ENCODE measurements around the gene ZNF385B. TPM values are rescaled to one million over a fixed set of nuclear protein-coding genes. Genes with fewer than 3 reads are reported as not detected.

ZNF385B gene
- total RNA-seq, 2 donors from 2014 or later, result 5.3 to 18.1 TPM

DNA sequence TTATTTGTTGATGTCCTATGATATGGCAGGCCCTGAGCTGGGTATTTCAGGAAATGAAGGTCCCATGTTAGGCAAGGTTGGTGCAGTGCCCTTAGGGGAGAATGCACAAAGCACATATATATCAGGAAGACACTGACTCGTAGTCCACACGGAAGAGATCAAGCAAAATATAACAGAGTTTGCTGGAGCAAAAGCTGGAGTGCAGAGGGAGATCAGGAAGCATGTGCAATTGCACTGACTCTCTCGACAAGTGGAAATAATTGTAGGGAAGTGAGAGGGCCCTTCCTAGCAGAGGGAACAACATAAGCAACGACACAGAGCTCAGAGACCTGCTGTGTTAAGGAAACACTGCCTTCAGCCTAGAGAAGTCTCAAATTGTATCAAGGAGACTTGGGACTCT, 4.2 kb downstream of the ZNF385B start:
- H3K27ac ChIP-seq (ENCODE audit: low read depth, low read length), result no peak overlapping the region
- no peaks in the 10 kb centered on the region for H3K36me3 Mint-ChIP-seq (ENCODE audit: low read depth)

DNA sequence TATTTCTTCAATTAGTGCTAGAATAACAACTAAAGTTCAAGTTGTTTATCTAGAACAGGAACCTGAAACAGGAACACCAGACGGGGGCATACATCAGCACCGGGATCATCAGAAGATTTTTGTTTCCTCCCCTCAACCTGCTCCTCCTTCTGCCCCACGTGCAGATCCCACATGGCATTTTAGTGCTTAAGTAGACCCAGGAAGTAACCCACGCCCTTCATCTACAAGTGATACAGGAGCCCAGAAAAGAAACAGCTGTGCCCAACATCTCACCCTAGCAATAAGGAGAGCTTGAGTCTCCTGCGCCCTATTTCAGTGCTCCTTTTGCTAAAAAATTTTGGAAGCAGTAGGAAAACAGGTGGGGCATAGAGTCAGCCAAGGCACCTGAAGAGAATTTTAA, 5.2 kb downstream of the ZNF385B start:
- Histone ChIP-seq H3K36me3 (ENCODE audit: control insufficient read depth, insufficient read depth, low read length) (no peaks in the 10 kb centered on the region), H3K9ac (ENCODE audit: extremely low read depth, low read length, poor library complexity, severe bottlenecking) (no peak overlapping the region), H3K9me3 (ENCODE audit: control insufficient read depth, low read length) (no peaks in the 10 kb centered on the region), H3K4me1 (ENCODE audit: control insufficient read depth, insufficient read depth, low read length) (no peaks in the 10 kb centered on the region), H3K27me3 (ENCODE audit: control insufficient read depth, insufficient read depth, low read length, poor library complexity, severe bottlenecking) (peaks cover 55% of the 10 kb centered on the region), H3K4me3 (ENCODE audit: low read length) (no peak overlapping the region), H3K27ac (ENCODE audit: low read depth, low read length) (no peak overlapping the region)
- H3K4me1 Mint-ChIP-seq, result peaks cover 7% of the 10 kb centered on the region
- H3K27me3 Mint-ChIP-seq (ENCODE audit: insufficient read depth), result peaks cover 41% of the 10 kb centered on the region
- WGBS, 2 experiments (ENCODE audit: insufficient coverage in 1 of 2, insufficient read length in 1 of 2), result 75 to 95% methylated on average over 4 to 5 of the region's 5 CpGs
- no peak overlapping the region for H3K4me3 Mint-ChIP-seq
- no peaks in the 10 kb centered on the region for H3K36me3 Mint-ChIP-seq (ENCODE audit: low read depth)
- TF ChIP-seq, protein P1, sequence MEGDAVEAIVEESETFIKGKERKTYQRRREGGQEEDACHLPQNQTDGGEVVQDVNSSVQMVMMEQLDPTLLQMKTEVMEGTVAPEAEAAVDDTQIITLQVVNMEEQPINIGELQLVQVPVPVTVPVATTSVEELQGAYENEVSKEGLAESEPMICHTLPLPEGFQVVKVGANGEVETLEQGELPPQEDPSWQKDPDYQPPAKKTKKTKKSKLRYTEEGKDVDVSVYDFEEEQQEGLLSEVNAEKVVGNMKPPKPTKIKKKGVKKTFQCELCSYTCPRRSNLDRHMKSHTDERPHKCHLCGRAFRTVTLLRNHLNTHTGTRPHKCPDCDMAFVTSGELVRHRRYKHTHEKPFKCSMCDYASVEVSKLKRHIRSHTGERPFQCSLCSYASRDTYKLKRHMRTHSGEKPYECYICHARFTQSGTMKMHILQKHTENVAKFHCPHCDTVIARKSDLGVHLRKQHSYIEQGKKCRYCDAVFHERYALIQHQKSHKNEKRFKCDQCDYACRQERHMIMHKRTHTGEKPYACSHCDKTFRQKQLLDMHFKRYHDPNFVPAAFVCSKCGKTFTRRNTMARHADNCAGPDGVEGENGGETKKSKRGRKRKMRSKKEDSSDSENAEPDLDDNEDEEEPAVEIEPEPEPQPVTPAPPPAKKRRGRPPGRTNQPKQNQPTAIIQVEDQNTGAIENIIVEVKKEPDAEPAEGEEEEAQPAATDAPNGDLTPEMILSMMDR (conservative IDR thresholded peaks at IDR 0.05), result no peak
- no peak overlapping the region for H3K27ac Mint-ChIP-seq
- no peak for DNase-seq
- no peaks in the 10 kb centered on the region for H3K9me3 Mint-ChIP-seq

More for the DNA sequence above, 4.2 kb downstream of the ZNF385B start:
- no peak for DNase-seq
- Histone ChIP-seq H3K4me1 (ENCODE audit: control insufficient read depth, insufficient read depth, low read length) (no peaks in the 10 kb centered on the region), H3K4me3 (ENCODE audit: low read length) (no peak overlapping the region), H3K36me3 (ENCODE audit: control insufficient read depth, insufficient read depth, low read length) (no peaks in the 10 kb centered on the region), H3K27me3 (ENCODE audit: control insufficient read depth, insufficient read depth, low read length, poor library complexity, severe bottlenecking) (peaks cover 64% of the 10 kb centered on the region), H3K9ac (ENCODE audit: extremely low read depth, low read length, poor library complexity, severe bottlenecking) (no peak overlapping the region), H3K9me3 (ENCODE audit: control insufficient read depth, low read length) (no peaks in the 10 kb centered on the region)
- Mint-ChIP-seq H3K4me1 (peaks cover 13% of the 10 kb centered on the region), H3K27me3 (ENCODE audit: insufficient read depth) (peaks cover 49% of the 10 kb centered on the region), H3K9me3 (no peaks in the 10 kb centered on the region), H3K4me3 (no peak overlapping the region), H3K27ac (no peak overlapping the region)
- TF ChIP-seq, protein P1 (conservative IDR thresholded peaks at IDR 0.05), result no peak
- WGBS, 2 experiments (ENCODE audit: insufficient coverage in 1 of 2, insufficient read length in 1 of 2), result 86% methylated on average over 4 of the region's 4 CpGs

DNA sequence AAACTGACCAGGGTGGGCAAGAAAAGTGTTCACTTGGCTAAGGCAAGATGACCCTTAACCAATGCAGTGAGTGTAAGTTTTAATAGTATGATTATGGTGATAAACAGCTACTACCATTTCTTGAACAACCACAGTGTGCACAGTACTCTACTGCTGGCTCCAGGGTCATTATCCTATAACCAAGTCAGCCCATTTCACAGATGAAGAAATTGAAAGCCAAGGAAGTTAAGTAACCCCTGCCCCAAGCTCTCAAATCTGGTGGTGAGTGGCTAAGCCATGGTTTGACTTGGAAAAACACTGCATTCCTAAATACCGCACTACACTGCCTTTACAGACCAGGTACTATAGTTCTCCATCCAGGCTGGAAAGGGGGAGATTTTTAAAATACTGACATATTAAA, 5.7 kb downstream of the ZNF385B start:
- H3K9me3 ChIP-seq (ENCODE audit: control insufficient read depth, low read length), result no peaks in the 10 kb centered on the region
- H3K27me3 ChIP-seq (ENCODE audit: control insufficient read depth, insufficient read depth, low read length, poor library complexity, severe bottlenecking), result peaks cover 51% of the 10 kb centered on the region
- H3K27ac ChIP-seq (ENCODE audit: low read depth, low read length), result no peak overlapping the region
- Mint-ChIP-seq H3K4me3 (no peak overlapping the region), H3K27ac (no peak overlapping the region), H3K36me3 (ENCODE audit: low read depth) (no peaks in the 10 kb centered on the region), H3K4me1 (peaks cover 7% of the 10 kb centered on the region), H3K9me3 (no peaks in the 10 kb centered on the region), H3K27me3 (ENCODE audit: insufficient read depth) (peaks cover 41% of the 10 kb centered on the region)
- no peak for DNase-seq
- no peak overlapping the region for H3K9ac ChIP-seq (ENCODE audit: extremely low read depth, low read length, poor library complexity, severe bottlenecking)
- H3K4me1 ChIP-seq (ENCODE audit: control insufficient read depth, insufficient read depth, low read length), result no peaks in the 10 kb centered on the region
- H3K4me3 ChIP-seq (ENCODE audit: low read length), result no peak overlapping the region
- no peaks in the 10 kb centered on the region for H3K36me3 ChIP-seq (ENCODE audit: control insufficient read depth, insufficient read depth, low read length)
- TF ChIP-seq, protein P1 (conservative IDR thresholded peaks at IDR 0.05), result no peak
- 100% methylated on average over 1 of the region's 1 CpG; no CpG with 5 or more reads in 1 of the 2 experiments for WGBS, 2 experiments (ENCODE audit: insufficient coverage in 1 of 2, insufficient read length in 1 of 2)

All from endodermal cell (in vitro differentiated cells).